ENCODE measurements around the gene SPDYE1. TPM values are rescaled to one million over a fixed set of nuclear protein-coding genes. Genes with fewer than 3 reads are reported as not detected.
"Not testable (repeated sequence)": the region's sequence is repeated elsewhere in the genome, so short reads cannot be mapped to it uniquely, and the experiment has no call there.

Gene SPDYE1
- total RNA-seq, 4 donors from 2014 or later: 0.11 TPM; not detected in 3

DNA sequence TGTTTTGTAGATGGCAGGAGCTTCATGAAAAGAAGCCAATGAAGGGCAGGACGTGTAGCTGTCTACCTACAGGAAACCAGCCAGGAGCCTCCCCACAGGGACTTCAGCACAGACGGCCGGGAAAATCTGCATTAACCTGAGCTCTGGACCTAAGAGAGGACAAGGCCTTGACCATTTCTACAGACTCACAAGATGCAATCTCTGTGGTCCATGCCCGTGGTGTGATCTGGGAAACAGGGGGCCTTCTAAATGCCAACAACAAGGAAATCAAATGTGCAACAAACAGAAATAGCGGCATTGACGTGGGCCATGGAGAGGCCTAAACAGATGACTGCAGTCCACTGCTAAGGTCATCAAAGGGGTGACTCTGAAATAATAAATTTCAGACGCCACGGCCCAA lies 14.4 kb downstream of the SPDYE1 start:
- H3K4me1 ChIP-seq; H3K27ac ChIP-seq (replicated peaks in 1 of 4); H3K4me3 ChIP-seq; H3K27me3 ChIP-seq; DNase-seq (ENCODE audit: extremely low spot score); intact Hi-C loops (cut with DNase I); H3K9me3 ChIP-seq: not testable (repeated sequence)
- H3K36me3 ChIP-seq: peaks cover 7 to 62% (median 22%) of the 10 kb centered on the region in 4 donors
- 90% methylated on average over 5 of the region's 8 CpGs for WGBS

DNA sequence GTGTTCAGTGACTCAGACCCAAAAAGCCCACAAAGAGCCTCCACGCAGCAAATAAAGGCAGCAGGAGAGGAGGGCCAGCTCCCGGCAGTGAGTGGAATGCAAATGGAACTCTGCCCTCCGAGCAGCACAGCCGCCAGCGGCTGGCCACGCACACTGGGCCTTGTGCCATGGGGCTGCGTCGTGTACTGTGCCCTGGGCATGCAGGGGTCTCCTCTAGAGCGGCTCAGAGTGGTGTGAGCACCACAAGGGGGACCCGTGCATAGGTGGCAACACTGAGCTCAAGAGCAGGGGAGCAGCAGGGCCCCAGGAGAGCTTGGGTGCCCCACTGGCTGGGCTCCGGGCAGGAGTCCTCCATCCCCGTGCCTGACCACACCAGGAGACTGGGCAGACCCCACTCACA lies 17.4 kb downstream of the SPDYE1 start:
- H3K9me3 ChIP-seq; intact Hi-C loops (cut with DNase I); H3K27ac ChIP-seq (replicated peaks in 1 of 4); DNase-seq (ENCODE audit: extremely low spot score); H3K27me3 ChIP-seq; H3K4me3 ChIP-seq: not testable (repeated sequence)
- Histone ChIP-seq H3K4me1 (peaks cover 14 to 18% (median 16%) of the 10 kb centered on the region in 4 donors), H3K36me3 (peaks cover 4 to 48% (median 19%) of the 10 kb centered on the region in 4 donors)
- no CpG with 5 or more reads among the region's 12 CpGs for WGBS

DNA sequence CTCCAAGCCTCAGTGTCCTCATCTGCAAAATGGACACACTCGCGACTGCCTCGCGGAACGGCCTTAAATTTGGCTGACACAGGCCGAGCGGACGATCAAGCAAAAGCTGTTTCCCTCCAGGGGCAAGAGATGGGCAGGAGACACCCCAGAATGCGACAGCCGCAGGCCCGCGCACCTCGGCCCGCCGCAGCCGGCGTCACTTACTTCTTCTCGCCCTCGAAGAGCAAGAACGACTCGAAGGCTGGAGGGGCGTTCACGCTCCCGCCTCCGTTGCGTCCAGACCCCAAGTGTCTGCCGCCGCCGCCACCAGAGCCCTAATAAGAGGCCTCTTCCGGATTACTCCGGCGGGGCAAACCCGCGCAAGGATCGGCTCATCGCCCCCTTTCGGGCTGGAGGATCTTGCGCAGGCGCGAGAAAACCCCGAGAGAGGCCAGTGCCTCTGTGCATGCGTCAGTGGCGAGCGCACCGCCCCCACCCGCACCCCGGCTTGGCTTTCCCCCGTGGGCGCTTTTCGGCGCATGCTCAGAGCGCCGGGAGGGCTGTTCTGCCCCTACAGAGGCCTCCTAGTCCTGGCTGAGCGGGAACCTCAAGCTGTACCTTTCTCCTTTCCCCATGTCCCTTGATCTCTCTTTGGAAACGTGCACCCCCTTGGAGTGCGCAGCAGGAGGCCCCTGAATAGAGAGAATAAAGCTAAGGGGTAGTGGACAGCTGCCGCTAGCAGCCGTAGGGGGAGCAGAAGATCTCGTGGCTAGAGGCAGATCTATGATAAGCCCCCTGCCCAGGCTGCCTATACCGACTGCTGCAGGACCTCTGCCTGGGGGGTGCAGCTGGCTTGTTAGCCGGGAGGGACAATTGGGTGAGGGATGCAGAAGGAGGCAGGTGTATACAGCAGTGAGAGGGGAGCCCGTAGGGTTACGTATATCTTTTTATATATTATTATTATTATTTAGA lies 21.4 kb downstream of the SPDYE1 start:
- peak; percentile 78 to 83 for TF ChIP-seq POLR2AphosphoS5 (IDR thresholded peaks at IDR 0.05)
- TF ChIP-seq, protein P1, sequence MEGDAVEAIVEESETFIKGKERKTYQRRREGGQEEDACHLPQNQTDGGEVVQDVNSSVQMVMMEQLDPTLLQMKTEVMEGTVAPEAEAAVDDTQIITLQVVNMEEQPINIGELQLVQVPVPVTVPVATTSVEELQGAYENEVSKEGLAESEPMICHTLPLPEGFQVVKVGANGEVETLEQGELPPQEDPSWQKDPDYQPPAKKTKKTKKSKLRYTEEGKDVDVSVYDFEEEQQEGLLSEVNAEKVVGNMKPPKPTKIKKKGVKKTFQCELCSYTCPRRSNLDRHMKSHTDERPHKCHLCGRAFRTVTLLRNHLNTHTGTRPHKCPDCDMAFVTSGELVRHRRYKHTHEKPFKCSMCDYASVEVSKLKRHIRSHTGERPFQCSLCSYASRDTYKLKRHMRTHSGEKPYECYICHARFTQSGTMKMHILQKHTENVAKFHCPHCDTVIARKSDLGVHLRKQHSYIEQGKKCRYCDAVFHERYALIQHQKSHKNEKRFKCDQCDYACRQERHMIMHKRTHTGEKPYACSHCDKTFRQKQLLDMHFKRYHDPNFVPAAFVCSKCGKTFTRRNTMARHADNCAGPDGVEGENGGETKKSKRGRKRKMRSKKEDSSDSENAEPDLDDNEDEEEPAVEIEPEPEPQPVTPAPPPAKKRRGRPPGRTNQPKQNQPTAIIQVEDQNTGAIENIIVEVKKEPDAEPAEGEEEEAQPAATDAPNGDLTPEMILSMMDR (IDR thresholded peaks at IDR 0.05): peak; percentile 61 to 79 (median 71)
- Histone ChIP-seq H3K27ac (replicated peaks in 1 of 4) (peak overlapping the region; percentile 79 to 84 (median 82)), H3K4me1 (peaks cover 14 to 21% (median 18%) of the 10 kb centered on the region in 4 donors), H3K4me3 (peak overlapping the region; percentile 73 to 88 (median 83)), H3K36me3 (peaks cover 0 to 21% (median 5%) of the 10 kb centered on the region in 4 donors)
- DNase-seq (ENCODE audit: extremely low spot score): peak; percentile 97
- intact Hi-C loops (cut with DNase I); H3K9me3 ChIP-seq; H3K27me3 ChIP-seq: not testable (repeated sequence)
- WGBS: 14% methylated on average over 7 of the region's 63 CpGs

DNA sequence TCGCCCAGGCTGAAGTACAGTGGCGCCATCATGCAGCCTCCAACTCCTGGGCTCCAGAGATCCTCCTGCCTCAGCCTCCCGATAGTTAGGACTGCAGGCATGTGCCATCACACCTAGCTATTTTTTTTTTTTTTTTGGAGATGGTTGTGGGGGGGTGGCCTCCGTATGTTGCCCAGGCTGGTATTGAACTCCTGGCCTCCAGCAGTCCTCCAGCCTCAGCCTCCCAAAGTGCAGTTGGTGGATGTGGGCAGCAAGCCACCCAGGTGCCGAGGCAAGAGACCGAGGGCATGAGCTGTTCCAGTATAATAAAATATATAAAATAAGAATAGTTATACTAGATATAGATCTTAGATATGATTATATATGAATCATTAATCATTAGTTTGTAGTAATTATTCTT lies 22.1 kb downstream of the SPDYE1 start:
- H3K27ac ChIP-seq (replicated peaks in 1 of 4): peak overlapping the region; percentile 79 to 84 (median 82)
- H3K9me3 ChIP-seq; H3K4me3 ChIP-seq; intact Hi-C loops (cut with DNase I); DNase-seq (ENCODE audit: extremely low spot score); H3K27me3 ChIP-seq: not testable (repeated sequence)
- H3K4me1 ChIP-seq: peaks cover 14 to 21% (median 18%) of the 10 kb centered on the region in 4 donors
- H3K36me3 ChIP-seq: peaks cover 0 to 14% (median 2%) of the 10 kb centered on the region in 4 donors
- 56% methylated on average over 6 of the region's 6 CpGs for WGBS

GRCh38 chr7:44022069-44022468 lies 24.4 kb downstream of the SPDYE1 start:
- H3K27ac ChIP-seq (replicated peaks in 1 of 4); DNase-seq (ENCODE audit: extremely low spot score); H3K4me3 ChIP-seq; intact Hi-C loops (cut with DNase I); H3K9me3 ChIP-seq; H3K36me3 ChIP-seq; H3K27me3 ChIP-seq: not testable (repeated sequence)
- H3K4me1 ChIP-seq: peaks cover 14 to 21% (median 18%) of the 10 kb centered on the region in 4 donors
- WGBS: 99% methylated on average over 6 of the region's 7 CpGs

DNA sequence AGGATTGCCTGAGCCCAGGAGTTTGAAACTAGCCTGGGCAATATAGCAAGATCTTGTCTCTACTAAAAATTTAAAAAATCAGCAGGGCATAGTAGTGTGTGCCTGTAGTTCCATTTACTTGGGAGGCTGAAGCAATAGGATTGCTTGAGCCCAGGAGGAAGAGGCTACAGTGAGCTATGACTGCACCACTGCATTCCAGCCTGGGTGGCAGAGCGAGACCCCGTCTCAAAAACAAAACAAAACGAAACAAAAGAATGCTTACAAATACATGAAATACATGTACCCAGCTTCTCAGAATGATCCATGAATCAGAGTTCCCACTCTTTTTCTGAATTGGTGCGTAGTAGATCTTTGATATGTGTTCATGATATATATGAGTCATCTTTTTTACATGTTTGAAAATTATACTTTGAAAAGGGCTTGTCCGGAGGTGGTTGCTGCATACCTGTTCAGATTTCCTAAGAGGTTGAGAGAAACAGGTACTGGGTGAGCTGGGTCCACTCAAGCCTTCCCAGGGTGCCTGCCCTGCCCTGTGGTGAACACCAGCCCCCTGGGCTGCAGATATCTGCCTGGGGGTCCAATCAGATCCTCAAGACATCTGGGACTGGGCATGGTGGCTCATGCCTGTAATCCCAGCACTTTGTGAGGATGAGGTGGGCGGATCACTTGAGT lies 25.2 kb downstream of the SPDYE1 start:
- H3K27me3 ChIP-seq; H3K36me3 ChIP-seq; H3K4me3 ChIP-seq; H3K27ac ChIP-seq (replicated peaks in 1 of 4); H3K9me3 ChIP-seq; DNase-seq (ENCODE audit: extremely low spot score); intact Hi-C loops (cut with DNase I): not testable (repeated sequence)
- 87% methylated on average over 5 of the region's 6 CpGs for WGBS
- H3K4me1 ChIP-seq: peaks cover 11 to 17% (median 14%) of the 10 kb centered on the region in 4 donors

GRCh38 chr7:44029433-44029832 lies 31.7 kb downstream of the SPDYE1 start:
- H3K4me3 ChIP-seq; H3K36me3 ChIP-seq; H3K9me3 ChIP-seq; H3K4me1 ChIP-seq; H3K27ac ChIP-seq (replicated peaks in 1 of 4); intact Hi-C loops (cut with DNase I); H3K27me3 ChIP-seq; DNase-seq (ENCODE audit: extremely low spot score): not testable (repeated sequence)
- 78% methylated on average over 4 of the region's 11 CpGs for WGBS

DNA sequence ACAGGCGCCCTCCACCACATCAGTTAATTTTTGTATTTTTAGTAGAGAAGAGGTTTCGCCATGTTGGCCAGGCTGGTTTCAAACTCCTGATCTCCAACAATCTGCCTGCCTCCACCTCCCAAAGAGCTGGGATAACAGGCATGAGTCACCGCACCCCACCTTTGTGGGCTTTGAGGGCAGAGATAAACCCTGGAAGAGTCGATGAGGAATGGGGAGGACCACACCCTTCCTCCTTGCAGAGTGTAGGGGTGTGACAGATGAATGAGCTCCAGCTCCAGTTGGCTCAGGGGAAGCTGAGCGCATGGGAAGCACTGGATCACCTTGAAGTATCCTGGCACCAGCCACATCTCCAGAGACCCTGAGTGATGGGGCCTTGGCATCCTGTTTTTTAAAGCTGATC lies 32.3 kb downstream of the SPDYE1 start:
- H3K4me3 ChIP-seq; H3K9me3 ChIP-seq; H3K27me3 ChIP-seq; H3K4me1 ChIP-seq; H3K27ac ChIP-seq (replicated peaks in 1 of 4); DNase-seq (ENCODE audit: extremely low spot score); H3K36me3 ChIP-seq; intact Hi-C loops (cut with DNase I): not testable (repeated sequence)
- no CpG with 5 or more reads among the region's 5 CpGs for WGBS

GRCh38 chr7:44031319-44031718 lies 33.6 kb downstream of the SPDYE1 start:
- H3K27me3 ChIP-seq; DNase-seq (ENCODE audit: extremely low spot score); H3K9me3 ChIP-seq; H3K4me1 ChIP-seq; H3K27ac ChIP-seq (replicated peaks in 1 of 4); H3K36me3 ChIP-seq; H3K4me3 ChIP-seq; intact Hi-C loops (cut with DNase I): not testable (repeated sequence)
- WGBS: 93% methylated on average over 11 of the region's 13 CpGs

GRCh38 chr7:44032031-44032430 lies 34.3 kb downstream of the SPDYE1 start:
- not testable (repeated sequence) for H3K4me1 ChIP-seq; DNase-seq (ENCODE audit: extremely low spot score)

More at GRCh38 chr7:44032031-44032430, 34.3 kb downstream of the SPDYE1 start:
- H3K36me3 ChIP-seq; intact Hi-C loops (cut with DNase I); H3K27ac ChIP-seq (replicated peaks in 1 of 4); H3K4me3 ChIP-seq; H3K27me3 ChIP-seq; H3K9me3 ChIP-seq: not testable (repeated sequence)
- WGBS: 83% methylated on average over 6 of the region's 6 CpGs
